HG02943 (cell line): ENCODE results near the gene CNTNAP1.
"Not testable (repeated sequence)": the region's sequence is repeated elsewhere in the genome, so short reads cannot be mapped to it uniquely, and the experiment has no call there.

Source experiments
- ATAC-seq: cut with Tn5 transposase; IDR thresholded peaks from one replicate; pipeline ENCODE4 v1.9.1; 2021; ENCODE audit warnings: mild to moderate bottlenecking, low read depth, moderate library complexity; ENCODE audit not compliant: unreplicated experiment

The CNTNAP1 gene

DNA sequence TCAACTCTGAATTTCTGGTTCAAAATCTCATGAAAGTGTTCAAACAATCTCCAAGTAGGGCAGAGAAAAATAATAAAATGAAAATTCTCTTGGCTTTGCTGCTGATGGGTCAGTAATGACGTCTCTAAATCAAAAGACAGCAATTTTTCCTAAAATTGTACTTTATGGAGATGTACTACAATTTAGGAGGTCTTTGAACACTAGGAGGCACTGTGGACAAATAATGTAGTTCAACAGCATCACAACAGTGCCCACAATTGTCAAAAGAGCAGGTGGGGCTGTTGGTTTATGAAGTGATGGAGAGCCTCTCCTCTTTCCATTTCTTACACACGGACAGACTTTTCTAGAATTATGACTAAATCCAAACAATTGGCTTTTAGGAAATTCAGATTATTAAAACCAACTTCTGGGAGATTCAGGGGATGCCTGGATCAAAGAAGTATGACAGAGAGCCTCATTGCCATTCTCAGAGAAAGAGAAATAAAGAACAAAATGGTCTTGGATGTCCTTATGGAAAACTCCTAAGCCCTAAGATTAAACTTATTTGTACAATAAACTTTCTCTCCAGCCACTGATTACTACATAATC lies 38.8 kb downstream of the CNTNAP1 start:
- ATAC-seq: no peak

GRCh38 chr17:42723636-42724035 lies 41.3 kb downstream of the CNTNAP1 start:
- ATAC-seq: no peak

DNA sequence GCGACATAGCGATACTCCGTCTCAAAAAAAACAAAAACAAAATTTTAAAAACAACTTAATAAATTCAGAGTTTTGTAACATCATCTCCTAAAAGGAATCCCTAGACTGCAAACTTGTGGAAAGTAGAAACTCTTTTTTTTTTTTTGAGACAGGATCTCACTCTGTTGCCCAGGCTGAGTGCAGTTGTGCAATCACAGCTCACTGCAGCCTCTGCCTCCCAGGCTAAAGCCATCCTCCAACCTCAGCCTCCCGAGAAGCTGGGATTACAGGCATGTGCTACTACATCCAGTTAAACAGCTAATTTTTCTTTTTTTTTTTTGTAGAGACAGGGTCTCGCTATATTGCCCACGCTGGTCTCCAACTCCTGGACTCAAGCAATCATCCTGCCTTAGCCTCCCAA lies 42.8 kb downstream of the CNTNAP1 start:
- ATAC-seq: no peak

DNA sequence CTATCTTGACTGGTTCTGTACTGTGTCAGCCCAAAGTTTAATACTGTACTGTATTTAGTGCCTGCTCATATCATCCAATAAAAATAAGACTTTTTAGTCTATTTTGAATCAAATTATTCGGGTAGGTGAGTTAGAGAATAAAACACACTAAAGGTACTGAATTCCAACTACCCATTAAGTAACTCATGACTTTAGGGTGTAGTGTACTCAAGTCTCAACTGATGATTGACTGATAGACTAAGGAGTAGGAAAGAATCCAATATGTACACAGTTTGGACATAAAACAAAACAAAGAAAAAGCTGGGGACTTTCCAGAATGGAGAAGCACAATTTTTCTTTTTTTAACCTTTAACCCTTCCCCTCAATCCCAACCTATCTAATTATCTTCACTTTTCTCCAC lies 58.4 kb downstream of the CNTNAP1 start:
- ATAC-seq: no peak

DNA sequence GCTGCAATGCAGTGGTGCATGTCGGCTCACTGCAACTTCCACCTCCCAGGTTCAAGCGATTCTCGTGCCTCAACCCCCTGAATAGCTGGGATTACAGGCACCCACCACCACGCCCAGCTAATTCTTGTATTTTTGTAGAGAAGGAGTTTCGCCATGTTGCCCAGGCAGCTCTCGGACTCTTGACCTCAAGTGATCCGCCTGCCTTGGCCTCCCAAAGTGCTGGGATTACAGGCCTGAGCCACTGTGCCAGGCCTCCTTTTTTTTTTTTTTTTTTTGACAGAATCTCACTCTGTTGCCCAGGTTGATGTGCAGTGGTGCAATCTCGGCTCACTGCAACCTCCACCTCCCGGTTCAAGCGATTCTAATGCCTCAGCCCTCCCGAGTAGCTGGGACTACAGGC lies 60.6 kb downstream of the CNTNAP1 start:
- ATAC-seq: not testable (repeated sequence)

DNA sequence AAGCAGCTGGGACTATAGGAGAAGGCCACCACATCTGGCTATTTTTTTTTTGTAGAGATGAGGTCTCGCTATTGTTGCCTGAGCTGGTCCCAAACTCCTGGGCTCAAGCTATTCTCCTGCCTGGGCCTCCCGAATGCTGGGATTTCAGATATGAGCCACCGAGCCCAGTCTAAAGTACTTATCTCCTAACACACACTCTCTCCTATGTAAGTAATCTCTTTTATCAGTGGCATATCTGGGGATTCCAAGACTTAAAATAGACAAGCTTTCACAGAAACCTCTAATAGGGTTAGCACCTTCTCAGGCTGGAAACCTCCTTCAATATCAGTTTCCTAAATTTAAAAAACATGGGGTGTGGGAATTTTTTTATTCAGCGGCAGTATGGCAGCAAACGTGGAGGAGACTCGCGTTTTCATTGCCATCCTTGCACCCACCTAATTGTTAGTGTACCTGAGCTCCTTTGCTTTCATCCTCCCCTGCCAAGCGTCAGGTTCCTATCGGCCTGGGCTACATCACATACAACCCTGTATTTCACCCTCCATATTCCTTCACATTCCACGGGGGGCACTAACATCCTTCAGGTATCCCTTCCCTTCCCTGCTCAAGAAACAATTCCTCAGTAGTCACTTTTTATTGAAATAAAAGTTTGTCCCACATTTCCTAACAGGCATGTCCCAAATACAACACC lies 61.4 kb downstream of the CNTNAP1 start:
- ATAC-seq: no peak

- no peak for ATAC-seq
Observed at GRCh38 chr17:42744283-42744805, 62.0 kb downstream of the CNTNAP1 start.

GRCh38 chr17:42744806-42745617 lies 62.7 kb downstream of the CNTNAP1 start, which contains the start of gene EZH1:
Gene EZH1 (minus strand): TSS chr17:42745040. CDS start chr17:42728941, 16,099 bp downstream.
- ATAC-seq: no peak

DNA sequence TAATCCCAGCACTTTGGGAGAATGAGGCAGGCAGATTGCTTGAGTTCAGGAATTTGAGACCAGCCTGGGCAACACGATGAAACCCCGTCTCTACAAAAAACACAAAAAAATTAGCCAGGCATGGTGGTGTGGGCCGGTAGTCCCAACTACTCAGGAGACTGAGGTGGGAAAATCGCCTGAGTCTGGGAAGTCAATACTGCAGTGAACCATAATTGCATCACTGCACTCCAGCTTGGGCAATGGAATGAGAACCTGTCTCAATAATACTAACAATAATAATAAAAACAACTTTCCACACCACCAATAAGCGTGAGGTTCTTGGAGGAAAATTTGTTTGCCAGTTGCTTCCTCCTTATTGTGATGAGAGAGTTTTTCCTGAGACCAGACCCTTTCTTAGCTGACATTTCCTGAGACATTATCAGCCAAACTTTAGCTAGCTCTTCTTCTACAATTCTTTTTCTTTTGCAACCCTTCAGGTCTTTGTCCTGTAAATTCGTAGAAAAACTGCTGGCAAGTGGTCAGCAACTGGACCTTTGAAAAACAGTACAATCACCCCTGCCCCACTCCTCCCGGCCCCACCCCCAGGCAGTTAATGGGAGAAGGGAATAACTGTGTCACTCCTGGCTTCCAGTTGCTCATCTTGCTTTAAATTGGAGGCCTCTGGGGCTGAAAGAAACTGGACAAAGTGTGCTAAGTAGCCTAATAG lies 66.0 kb downstream of the CNTNAP1 start:
- ATAC-seq: no peak

GRCh38 chr17:42748908-42749798 lies 66.8 kb downstream of the CNTNAP1 start:
- ATAC-seq: no peak
